Fibroblast of skin of right biceps (primary cell): ENCODE results near the gene SLC2A10.

Experiments
- DNase-seq: peaks from one replicate; pipeline ENCODE4 v3.0.0-alpha.2; 2013

The SLC2A10 gene

GRCh38 chr20:46704714-46705377 is 4.6 kb upstream of the SLC2A10 start:
- peak; percentile 30 for DNase-seq

GRCh38 chr20:46705378-46705729 is 4.1 kb upstream of the SLC2A10 start:
- DNase-seq, result peak; percentile 66

GRCh38 chr20:46706242-46706641 is 3.2 kb upstream of the SLC2A10 start:
- no peak for DNase-seq

GRCh38 chr20:46708172-46708860 is 1.1 kb upstream of the SLC2A10 start:
- no peak for DNase-seq

GRCh38 chr20:46709055-46709458 is 392 bp upstream of the SLC2A10 start:
- DNase-seq, result no peak

- no peak for DNase-seq
These were observed 884 bp downstream of the SLC2A10 start for GRCh38 chr20:46710153-46710913.

GRCh38 chr20:46712056-46712636 is 2.7 kb downstream of the SLC2A10 start:
- DNase-seq, result no peak

GRCh38 chr20:46713957-46714834 is 4.7 kb downstream of the SLC2A10 start:
- DNase-seq, result no peak

GRCh38 chr20:46715292-46715756 is 5.9 kb downstream of the SLC2A10 start:
- peak; percentile 85 for DNase-seq

- no peak for DNase-seq
These were observed 8.5 kb downstream of the SLC2A10 start for GRCh38 chr20:46717818-46718541.

GRCh38 chr20:46720019-46720418 is 10.6 kb downstream of the SLC2A10 start:
- DNase-seq, result no peak

GRCh38 chr20:46720776-46721425 is 11.5 kb downstream of the SLC2A10 start:
- DNase-seq, result peak; percentile 20

- no peak for DNase-seq
These were observed 12.0 kb downstream of the SLC2A10 start for GRCh38 chr20:46721476-46721875.

GRCh38 chr20:46722450-46722849 is 13.0 kb downstream of the SLC2A10 start:
- DNase-seq, result no peak

GRCh38 chr20:46723039-46723438 is 13.6 kb downstream of the SLC2A10 start:
- no peak for DNase-seq

- DNase-seq, result no peak
These were observed 15.0 kb downstream of the SLC2A10 start for GRCh38 chr20:46724343-46724959.

- no peak for DNase-seq
These were observed 16.0 kb downstream of the SLC2A10 start for GRCh38 chr20:46725186-46726165.

GRCh38 chr20:46731770-46732169 is 22.3 kb downstream of the SLC2A10 start:
- DNase-seq, result no peak

- DNase-seq, result no peak
These were observed 26.0 kb downstream of the SLC2A10 start for GRCh38 chr20:46735436-46735835.
